Endothelial cell (in vitro differentiated cells): Measurements from ENCODE around the gene MICB. TPM values are rescaled to one million over a fixed set of nuclear protein-coding genes. Genes with fewer than 3 reads are reported as not detected.

Source experiments
- DNase-seq: peaks from one replicate; pipeline ENCODE4 v3.0.0; 2021; ENCODE audit warnings: low spot score
- H3K27ac Mint-ChIP-seq: one replicate; pipeline ENCODE4 v1.8.0; 2021; ENCODE audit warnings: mixed read lengths, inconsistent platforms; ENCODE audit not compliant: unreplicated experiment
- H3K27me3 Mint-ChIP-seq: one replicate; pipeline ENCODE4 v1.8.0; 2021; ENCODE audit warnings: mild to moderate bottlenecking, moderate library complexity, mixed read lengths, inconsistent platforms; ENCODE audit not compliant: unreplicated experiment
- H3K36me3 Mint-ChIP-seq: one replicate; pipeline ENCODE4 v1.8.0; 2021; ENCODE audit warnings: mild to moderate bottlenecking, low read depth, mixed read lengths, inconsistent platforms; ENCODE audit not compliant: unreplicated experiment
- H3K4me1 Mint-ChIP-seq: one replicate; pipeline ENCODE4 v1.8.0; 2021; ENCODE audit warnings: mild to moderate bottlenecking, mixed read lengths, inconsistent platforms; ENCODE audit not compliant: unreplicated experiment
- H3K4me3 Mint-ChIP-seq: one replicate; pipeline ENCODE4 v1.8.0; 2021; ENCODE audit warnings: mild to moderate bottlenecking, mixed read lengths, inconsistent platforms; ENCODE audit not compliant: unreplicated experiment
- H3K9me3 Mint-ChIP-seq: one replicate; pipeline ENCODE4 v1.8.0; 2021; ENCODE audit warnings: mixed read lengths, inconsistent platforms; ENCODE audit not compliant: unreplicated experiment
- total RNA-seq: library from RNA; stranded (reverse); fragmentation: NEBNext Ultra II Directional; extraction: Animal tissue kit (Norgen Biotek cat#: 25700); gene quantifications from one replicate; pipeline ENCODE4 v1.2.1, GENCODE V29; 2021; ENCODE audit not compliant: unreplicated experiment
- TF ChIP-seq, protein P1 (sequence below): fragments of 200-600 bp; sonication (generic); IDR thresholded peaks from one replicate; pipeline ENCODE4 v1.5.0; 2021; ENCODE audit warnings: antibody characterized with exemption; ENCODE audit not compliant: unreplicated experiment

The MICB gene
- total RNA-seq, 1 donor from 2014 or later: 3.6 TPM

DNA sequence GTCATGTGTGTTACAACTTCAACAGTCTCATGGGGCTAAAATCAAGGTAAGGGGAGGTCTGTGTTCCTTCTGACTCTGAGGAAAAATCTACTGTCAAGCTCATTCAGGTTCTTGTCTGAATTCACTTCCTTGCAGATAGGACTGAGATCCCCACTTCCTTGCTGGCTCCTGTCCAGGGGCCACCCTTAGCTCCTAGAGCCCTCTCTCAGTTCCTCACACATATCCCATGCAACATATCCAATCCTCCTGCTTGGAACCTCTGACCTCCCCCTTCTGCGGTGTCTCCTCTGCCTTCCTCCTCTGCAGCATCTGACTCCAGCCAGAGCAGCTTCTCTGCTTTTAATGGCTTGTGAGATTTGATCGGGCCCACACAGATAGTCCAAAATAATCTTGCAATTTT lies 27.1 kb upstream of the MICB start:
- H3K4me1 Mint-ChIP-seq: peaks cover 8% of the 10 kb centered on the region
- no peaks in the 10 kb centered on the region for H3K9me3 Mint-ChIP-seq
- DNase-seq: no peak
- TF ChIP-seq, protein P1, sequence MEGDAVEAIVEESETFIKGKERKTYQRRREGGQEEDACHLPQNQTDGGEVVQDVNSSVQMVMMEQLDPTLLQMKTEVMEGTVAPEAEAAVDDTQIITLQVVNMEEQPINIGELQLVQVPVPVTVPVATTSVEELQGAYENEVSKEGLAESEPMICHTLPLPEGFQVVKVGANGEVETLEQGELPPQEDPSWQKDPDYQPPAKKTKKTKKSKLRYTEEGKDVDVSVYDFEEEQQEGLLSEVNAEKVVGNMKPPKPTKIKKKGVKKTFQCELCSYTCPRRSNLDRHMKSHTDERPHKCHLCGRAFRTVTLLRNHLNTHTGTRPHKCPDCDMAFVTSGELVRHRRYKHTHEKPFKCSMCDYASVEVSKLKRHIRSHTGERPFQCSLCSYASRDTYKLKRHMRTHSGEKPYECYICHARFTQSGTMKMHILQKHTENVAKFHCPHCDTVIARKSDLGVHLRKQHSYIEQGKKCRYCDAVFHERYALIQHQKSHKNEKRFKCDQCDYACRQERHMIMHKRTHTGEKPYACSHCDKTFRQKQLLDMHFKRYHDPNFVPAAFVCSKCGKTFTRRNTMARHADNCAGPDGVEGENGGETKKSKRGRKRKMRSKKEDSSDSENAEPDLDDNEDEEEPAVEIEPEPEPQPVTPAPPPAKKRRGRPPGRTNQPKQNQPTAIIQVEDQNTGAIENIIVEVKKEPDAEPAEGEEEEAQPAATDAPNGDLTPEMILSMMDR: no peak
- H3K27ac Mint-ChIP-seq: no peak overlapping the region
- peaks cover 4% of the 10 kb centered on the region for H3K27me3 Mint-ChIP-seq
- H3K4me3 Mint-ChIP-seq: no peak overlapping the region
- no peaks in the 10 kb centered on the region for H3K36me3 Mint-ChIP-seq

DNA sequence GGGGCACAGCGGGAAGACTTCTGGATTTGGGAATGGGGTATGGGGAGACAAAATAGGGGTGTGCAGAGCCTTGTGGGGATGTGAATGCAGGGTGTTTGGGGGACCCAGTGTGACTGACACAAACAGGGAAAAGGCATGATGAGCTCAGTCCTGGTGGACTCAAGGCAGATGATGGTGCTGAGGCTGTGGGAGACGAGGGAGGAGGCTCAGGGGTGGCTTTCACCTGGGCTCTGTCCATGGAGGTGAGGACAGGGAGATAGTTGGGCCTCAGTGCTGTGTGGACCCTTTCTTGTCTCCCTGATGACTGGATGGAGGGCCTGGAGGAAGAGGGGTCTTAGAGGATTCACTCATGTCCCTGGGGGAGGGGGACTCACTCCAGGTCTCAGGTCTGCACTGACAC lies 26.2 kb upstream of the MICB start:
- Mint-ChIP-seq H3K27me3 (peaks cover 4% of the 10 kb centered on the region), H3K36me3 (no peaks in the 10 kb centered on the region), H3K4me1 (peaks cover 8% of the 10 kb centered on the region), H3K9me3 (no peaks in the 10 kb centered on the region), H3K27ac (no peak overlapping the region), H3K4me3 (no peak overlapping the region)
- TF ChIP-seq, protein P1: no peak
- no peak for DNase-seq

DNA sequence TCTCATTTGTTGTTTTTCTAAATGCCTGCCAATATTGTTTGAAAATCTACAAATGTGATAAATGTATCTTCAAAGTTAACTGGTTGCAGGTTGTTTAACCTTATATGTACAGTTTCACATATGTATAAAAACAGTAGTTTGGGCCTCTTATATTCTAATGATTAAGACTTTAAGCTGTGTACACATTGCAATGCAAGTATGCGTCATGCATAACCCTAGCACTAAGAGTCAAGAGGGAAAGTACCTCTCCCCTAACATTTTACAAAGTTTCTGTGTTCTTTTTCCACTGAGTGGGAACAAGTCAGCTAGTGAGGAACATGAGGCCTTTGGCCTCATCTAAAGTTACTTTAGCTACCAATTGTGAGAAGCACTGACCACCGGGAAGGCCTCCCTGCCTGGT lies 25.7 kb upstream of the MICB start:
- H3K9me3 Mint-ChIP-seq: no peaks in the 10 kb centered on the region

DNA sequence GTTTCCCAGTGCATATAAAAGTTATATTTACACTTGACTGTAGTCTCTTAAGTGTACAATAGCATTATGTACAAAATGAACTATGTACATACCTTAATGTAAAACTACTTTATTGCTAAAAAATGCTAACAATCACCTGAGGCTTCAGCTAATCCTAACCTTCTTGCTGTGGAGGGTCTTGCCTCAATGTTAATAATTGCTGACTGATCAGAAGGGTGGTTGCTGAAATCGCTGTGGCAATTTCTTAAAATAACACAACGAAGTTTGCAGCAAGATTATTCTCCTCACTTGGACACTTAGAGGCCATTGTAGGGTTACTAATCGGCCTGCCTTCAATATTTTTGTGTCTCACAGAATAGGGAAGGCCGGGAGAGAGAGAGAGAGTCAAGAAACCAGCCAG lies 24.7 kb upstream of the MICB start:
- no peak for DNase-seq
- Mint-ChIP-seq H3K9me3 (no peaks in the 10 kb centered on the region), H3K36me3 (no peaks in the 10 kb centered on the region), H3K4me3 (no peak overlapping the region), H3K27ac (no peak overlapping the region), H3K27me3 (peaks cover 4% of the 10 kb centered on the region), H3K4me1 (peaks cover 8% of the 10 kb centered on the region)
- TF ChIP-seq, protein P1: no peak

More for the DNA sequence above, 25.7 kb upstream of the MICB start:
- Mint-ChIP-seq H3K27me3 (peaks cover 4% of the 10 kb centered on the region), H3K4me1 (peaks cover 8% of the 10 kb centered on the region), H3K4me3 (no peak overlapping the region), H3K27ac (no peak overlapping the region), H3K36me3 (no peaks in the 10 kb centered on the region)
- no peak for DNase-seq
- TF ChIP-seq, protein P1: no peak

DNA sequence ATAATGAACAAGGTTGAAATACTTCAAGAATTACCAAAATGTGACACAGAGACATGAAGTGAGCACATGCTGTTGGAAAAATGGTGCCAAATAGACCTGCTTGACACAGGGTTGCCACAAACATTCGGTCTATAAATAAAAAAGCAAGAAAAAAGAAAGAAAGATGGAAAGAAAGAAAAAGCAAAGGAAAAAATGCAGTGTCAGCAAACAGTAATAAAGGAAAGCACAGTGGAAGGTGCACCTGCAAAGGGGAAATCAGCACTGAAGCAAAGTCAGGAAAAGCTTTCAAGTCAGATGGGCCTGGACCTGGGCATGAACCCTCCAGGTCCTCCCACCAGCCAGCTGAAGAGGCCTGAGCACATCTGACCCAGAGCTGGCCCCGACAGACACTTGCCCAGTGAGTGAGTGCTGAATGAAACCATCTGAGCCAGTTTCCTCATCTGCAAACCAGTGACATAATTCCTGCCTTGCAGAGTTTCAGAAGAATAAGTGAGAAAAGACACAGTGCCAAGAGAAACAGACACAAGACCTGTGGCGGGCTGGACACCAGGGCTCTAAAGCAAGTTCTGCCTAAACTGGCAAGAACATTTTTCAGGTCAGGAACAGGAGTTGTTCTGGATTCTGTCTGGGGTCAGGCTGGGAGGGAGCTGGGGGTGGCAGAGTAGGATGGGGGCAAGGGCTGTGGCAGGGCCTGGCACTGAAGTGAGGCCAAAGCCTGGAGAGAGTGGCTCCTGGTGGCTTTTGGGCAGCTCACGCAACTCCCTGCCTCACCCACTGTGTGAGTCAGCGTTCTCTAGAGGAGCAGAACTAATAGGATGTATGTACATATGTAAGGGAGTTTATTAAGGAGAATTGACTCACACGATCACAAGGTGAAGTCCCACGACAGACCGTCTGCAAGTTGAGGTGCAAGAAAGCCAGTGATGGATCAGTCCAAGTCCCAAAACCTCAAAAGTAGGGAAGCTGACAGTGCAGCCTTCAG lies 23.9 kb upstream of the MICB start:
- H3K27me3 Mint-ChIP-seq: peaks cover 4% of the 10 kb centered on the region

More for the DNA sequence above, 23.9 kb upstream of the MICB start:
- H3K4me3 Mint-ChIP-seq: no peak overlapping the region
- DNase-seq: no peak
- peaks cover 8% of the 10 kb centered on the region for H3K4me1 Mint-ChIP-seq
- TF ChIP-seq, protein P1: no peak
- no peaks in the 10 kb centered on the region for H3K36me3 Mint-ChIP-seq
- no peak overlapping the region for H3K27ac Mint-ChIP-seq
- no peaks in the 10 kb centered on the region for H3K9me3 Mint-ChIP-seq
